GM23248 (cell line): ENCODE data around the gene CRYGD.

Experiments used
- EZH2 ChIP-seq: fragments of 200-600 bp; sonication (generic); IDR thresholded peaks from 2 replicates; pipeline ENCODE4 v1.6.1; 2018; ENCODE audit warnings: antibody characterized with exemption, mild to moderate bottlenecking; ENCODE audit not compliant: insufficient read depth, poor library complexity, severe bottlenecking
- EZH2phosphoT487 ChIP-seq: fragments of 200-600 bp; sonication (generic); IDR thresholded peaks from 2 replicates; pipeline ENCODE4 v1.6.1; 2018; ENCODE audit warnings: antibody characterized with exemption, moderate library complexity, mild to moderate bottlenecking, low read depth; ENCODE audit not compliant: insufficient read depth

DNA sequence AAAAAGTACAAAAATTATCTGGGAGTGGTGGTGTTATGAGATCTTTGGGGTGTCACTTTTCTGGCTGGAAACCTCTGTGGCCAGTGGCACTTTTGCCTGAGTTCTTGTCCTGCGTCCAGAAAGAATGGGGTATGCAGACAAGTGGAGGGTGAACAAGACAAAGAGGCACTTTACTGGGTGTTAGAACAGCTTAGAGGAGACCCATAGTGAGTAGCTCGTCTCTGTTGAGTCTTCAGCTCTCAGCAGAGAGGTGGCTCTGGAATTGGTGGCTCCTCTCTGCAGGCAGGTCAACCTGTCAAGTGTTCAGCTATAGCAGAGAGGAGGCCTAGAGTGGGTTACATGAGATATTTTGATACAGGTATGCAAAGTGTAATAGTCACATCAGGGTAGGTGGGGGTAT lies 26.1 kb downstream of the CRYGD start:
- TF ChIP-seq EZH2phosphoT487 (no peak), EZH2 (no peak)
